Daoy (cell line): ENCODE data around the gene B4GALNT3. TPM values are rescaled to one million over a fixed set of nuclear protein-coding genes. Genes with fewer than 3 reads are reported as not detected.
A peak's percentile ranks its signal among the peaks of the same experiment; 100 is the strongest.
"Not testable (repeated sequence)": the region's sequence is repeated elsewhere in the genome, so short reads cannot be mapped to it uniquely, and the experiment has no call there.

Experiments
- DNase-seq: peaks from one replicate; pipeline ENCODE4 v3.0.0-alpha.2; 2015; ENCODE audit warnings: low read depth
- total RNA-seq: library from RNA; depleted of rRNA; stranded (reverse); fragments of >200 nt; shearing (Covaris generic); gene quantifications from 2 replicates; pipeline ENCODE4 v1.2.3, GENCODE V29; 2014

The B4GALNT3 gene
- total RNA-seq, 1 experiment from 2014 or later = 0.40 TPM

- DNase-seq = no peak
These were observed 115.4 kb downstream of the B4GALNT3 start for GRCh38 chr12:575129-575502.

- DNase-seq = peak; percentile 79
These were observed 116.3 kb downstream of the B4GALNT3 start for GRCh38 chr12:575948-576614.

GRCh38 chr12:576615-577110 lies 116.9 kb downstream of the B4GALNT3 start:
- DNase-seq = no peak

GRCh38 chr12:577994-578747 lies 118.4 kb downstream of the B4GALNT3 start:
- not testable (repeated sequence) for DNase-seq

GRCh38 chr12:578748-579419 lies 119.1 kb downstream of the B4GALNT3 start:
- DNase-seq = no peak

GRCh38 chr12:579420-580110 lies 119.8 kb downstream of the B4GALNT3 start:
- DNase-seq = no peak

GRCh38 chr12:580813-581212 lies 121.1 kb downstream of the B4GALNT3 start:
- no peak for DNase-seq

GRCh38 chr12:581321-581720 lies 121.6 kb downstream of the B4GALNT3 start:
- DNase-seq = no peak

- no peak for DNase-seq
These were observed 122.0 kb downstream of the B4GALNT3 start for GRCh38 chr12:581746-582145.

- DNase-seq = no peak
These were observed 123.6 kb downstream of the B4GALNT3 start for GRCh38 chr12:583251-583869.

- DNase-seq = no peak
These were observed 125.6 kb downstream of the B4GALNT3 start for GRCh38 chr12:585062-586061.

- DNase-seq = no peak
These were observed 126.8 kb downstream of the B4GALNT3 start for GRCh38 chr12:586318-587071.

GRCh38 chr12:587132-588023 lies 127.6 kb downstream of the B4GALNT3 start:
- no peak for DNase-seq

GRCh38 chr12:588024-588322 lies 128.2 kb downstream of the B4GALNT3 start:
- no peak for DNase-seq

GRCh38 chr12:588646-589045 lies 128.9 kb downstream of the B4GALNT3 start:
- no peak for DNase-seq

GRCh38 chr12:590206-590750 lies 130.5 kb downstream of the B4GALNT3 start:
- no peak for DNase-seq

GRCh38 chr12:591167-592023 lies 131.7 kb downstream of the B4GALNT3 start:
- DNase-seq = no peak
